Colonic mucosa (tissue), 4 donors: ENCODE results near the gene NTN4. TPM values are rescaled to one million over a fixed set of nuclear protein-coding genes. Genes with fewer than 3 reads are reported as not detected.
A peak's percentile ranks its signal among the peaks of the same experiment; 100 is the strongest.

Experiments
- DNase-seq: peaks from one replicate; pipeline ENCODE4 v3.0.0-alpha.2; 2020
- H3K27ac ChIP-seq: fragments of 200-600 bp; one replicate; pipeline ENCODE4 v1.8.0; 2021
- H3K27me3 ChIP-seq: fragments of 200-600 bp; one replicate; pipeline ENCODE4 v1.8.0; 2021
- H3K36me3 ChIP-seq: fragments of 200-600 bp; one replicate; pipeline ENCODE4 v1.8.0; 2021
- H3K4me1 ChIP-seq: fragments of 200-600 bp; one replicate; pipeline ENCODE4 v1.8.0; 2021; ENCODE audit warnings: mild to moderate bottlenecking
- H3K4me3 ChIP-seq: fragments of 200-600 bp; one replicate; pipeline ENCODE4 v1.8.0; 2021
- H3K9ac ChIP-seq, 2 donors: one replicate each; pipeline ENCODE4 v1.7.0; 2013; ENCODE audit warnings: control low read depth in 2 of 2, low read depth in 2 of 2, low read length in 2 of 2
- H3K9me3 ChIP-seq: fragments of 200-600 bp; one replicate; pipeline ENCODE4 v1.8.0; 2021
- intact Hi-C: fragments of 100-400 bp; cut with DNase I; formaldehyde crosslinking; loops from one replicate; pipeline ENCODE4 v1.14.1; 2022
- total RNA-seq, 2 donors: library from RNA; stranded (reverse); fragmentation: NEBNext Ultra II Directional in 1 of 2; extraction: Animal tissue kit (Norgen Biotek cat#: 25700) in 1 of 2; gene quantifications; one replicate each; pipeline ENCODE4 v1.2.1, GENCODE V29; 2021
- TF ChIP-seq, protein P1 (sequence below): fragments of 200-600 bp; IDR thresholded peaks from one replicate; pipeline ENCODE4 v1.8.0; 2022; ENCODE audit warnings: antibody characterized with exemption, mild to moderate bottlenecking
- donor health status: healthy.
- donor health status: DM: no; HTN: no; CAD: no.
- donor health status: DM: no; HTN: no; CAD: no.

The NTN4 gene
- total RNA-seq, 2 donors from 2014 or later = 12.4 to 16.8 TPM

DNA sequence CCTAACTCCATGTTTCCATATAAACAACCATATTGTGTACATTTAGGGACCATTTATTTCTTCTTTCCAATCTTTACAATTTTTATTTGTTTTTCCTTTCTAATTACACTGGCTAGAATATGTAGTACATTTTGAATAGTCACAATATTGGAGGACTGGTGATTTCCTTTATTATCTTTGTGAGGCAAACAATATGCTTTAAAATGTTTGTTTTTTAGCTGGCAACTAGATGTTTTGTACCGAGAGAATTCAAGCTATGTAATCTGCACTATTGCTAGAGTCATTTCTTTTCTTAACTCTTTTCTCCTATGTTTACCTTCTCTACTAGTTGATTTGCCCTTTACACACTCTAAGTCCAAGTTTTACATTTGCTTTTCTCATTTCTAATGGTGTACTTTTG lies 13.3 kb upstream of the NTN4 start:
- no peak overlapping the region for H3K27ac ChIP-seq
- intact Hi-C loops = no loop called here

DNA sequence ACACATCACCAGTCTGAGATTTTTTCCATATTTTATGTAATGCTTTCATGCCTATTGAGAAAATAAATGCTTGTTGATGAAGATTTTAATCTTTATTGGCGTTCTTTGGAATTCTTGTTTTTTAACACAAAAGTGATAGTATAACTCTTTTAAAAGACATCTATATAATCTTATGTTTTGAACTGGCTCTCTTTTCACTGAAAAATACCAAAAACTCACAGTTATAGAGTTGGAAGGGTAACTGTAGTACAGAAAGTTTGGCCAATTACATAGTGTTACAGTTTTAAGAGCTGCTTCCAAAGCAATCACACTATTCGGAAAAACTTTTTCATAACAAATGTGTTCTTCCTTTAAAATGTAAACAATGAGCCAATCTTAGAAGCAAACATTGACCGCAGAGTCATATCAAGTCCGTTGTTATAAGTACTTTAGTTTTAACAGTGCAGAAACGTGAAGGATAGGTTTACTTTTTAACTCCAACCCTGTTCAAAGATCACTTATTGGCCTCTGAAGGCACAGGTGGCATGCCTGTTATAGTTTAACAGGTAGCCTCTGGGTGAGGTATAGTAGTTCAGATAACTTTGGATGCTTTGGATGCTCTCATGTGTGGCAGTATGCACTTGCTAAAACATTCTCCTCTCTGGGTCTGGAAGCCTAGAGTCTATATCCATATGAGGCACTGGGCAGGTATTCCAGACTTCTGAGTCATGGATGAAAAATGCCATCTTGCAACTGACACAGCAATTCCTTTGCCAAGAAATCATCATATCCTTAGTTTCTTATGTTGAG lies 12.1 kb upstream of the NTN4 start:
- Histone ChIP-seq H3K4me1 (no peaks in the 10 kb centered on the region), H3K9ac (peak overlapping the region in 1 of 2 donors; percentile 35)
- TF ChIP-seq, protein P1, sequence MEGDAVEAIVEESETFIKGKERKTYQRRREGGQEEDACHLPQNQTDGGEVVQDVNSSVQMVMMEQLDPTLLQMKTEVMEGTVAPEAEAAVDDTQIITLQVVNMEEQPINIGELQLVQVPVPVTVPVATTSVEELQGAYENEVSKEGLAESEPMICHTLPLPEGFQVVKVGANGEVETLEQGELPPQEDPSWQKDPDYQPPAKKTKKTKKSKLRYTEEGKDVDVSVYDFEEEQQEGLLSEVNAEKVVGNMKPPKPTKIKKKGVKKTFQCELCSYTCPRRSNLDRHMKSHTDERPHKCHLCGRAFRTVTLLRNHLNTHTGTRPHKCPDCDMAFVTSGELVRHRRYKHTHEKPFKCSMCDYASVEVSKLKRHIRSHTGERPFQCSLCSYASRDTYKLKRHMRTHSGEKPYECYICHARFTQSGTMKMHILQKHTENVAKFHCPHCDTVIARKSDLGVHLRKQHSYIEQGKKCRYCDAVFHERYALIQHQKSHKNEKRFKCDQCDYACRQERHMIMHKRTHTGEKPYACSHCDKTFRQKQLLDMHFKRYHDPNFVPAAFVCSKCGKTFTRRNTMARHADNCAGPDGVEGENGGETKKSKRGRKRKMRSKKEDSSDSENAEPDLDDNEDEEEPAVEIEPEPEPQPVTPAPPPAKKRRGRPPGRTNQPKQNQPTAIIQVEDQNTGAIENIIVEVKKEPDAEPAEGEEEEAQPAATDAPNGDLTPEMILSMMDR = no peak

More for the DNA sequence above, 13.3 kb upstream of the NTN4 start:
- H3K4me1 ChIP-seq = no peaks in the 10 kb centered on the region
- no peaks in the 10 kb centered on the region for H3K36me3 ChIP-seq
- H3K9me3 ChIP-seq = no peaks in the 10 kb centered on the region
- no peak overlapping the region for H3K4me3 ChIP-seq
- TF ChIP-seq, protein P1 = no peak
- no peak for DNase-seq
- H3K9ac ChIP-seq = no peak overlapping the region
- no peaks in the 10 kb centered on the region for H3K27me3 ChIP-seq

DNA sequence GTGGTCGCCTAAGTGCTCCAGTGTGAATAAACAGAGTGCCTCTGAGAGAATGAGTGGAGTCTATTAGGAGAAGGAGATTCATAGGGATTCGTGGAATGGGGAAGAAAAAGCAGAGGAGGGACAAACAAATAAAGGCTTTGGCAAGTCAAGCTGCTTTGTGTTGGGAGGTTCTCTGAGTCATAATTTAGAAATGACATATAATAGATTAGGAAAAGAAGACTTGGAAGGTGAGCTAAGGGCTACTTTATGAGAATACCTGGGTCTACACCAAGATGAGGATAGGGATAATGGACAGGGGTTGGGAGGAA lies 6.4 kb upstream of the NTN4 start:
- Histone ChIP-seq H3K27ac (no peak overlapping the region), H3K36me3 (no peaks in the 10 kb centered on the region), H3K4me3 (no peak overlapping the region), H3K9me3 (no peaks in the 10 kb centered on the region), H3K4me1 (no peaks in the 10 kb centered on the region), H3K27me3 (no peaks in the 10 kb centered on the region), H3K9ac (no peak overlapping the region)
- DNase-seq = no peak
- TF ChIP-seq, protein P1 = no peak
- intact Hi-C loops = no loop called here

More for the DNA sequence above, 12.1 kb upstream of the NTN4 start:
- intact Hi-C loops = no loop called here
- Histone ChIP-seq H3K4me3 (no peak overlapping the region), H3K9me3 (no peaks in the 10 kb centered on the region), H3K36me3 (no peaks in the 10 kb centered on the region), H3K27me3 (no peaks in the 10 kb centered on the region), H3K27ac (peak overlapping the region; percentile 59)
- DNase-seq = peak; percentile 64

DNA sequence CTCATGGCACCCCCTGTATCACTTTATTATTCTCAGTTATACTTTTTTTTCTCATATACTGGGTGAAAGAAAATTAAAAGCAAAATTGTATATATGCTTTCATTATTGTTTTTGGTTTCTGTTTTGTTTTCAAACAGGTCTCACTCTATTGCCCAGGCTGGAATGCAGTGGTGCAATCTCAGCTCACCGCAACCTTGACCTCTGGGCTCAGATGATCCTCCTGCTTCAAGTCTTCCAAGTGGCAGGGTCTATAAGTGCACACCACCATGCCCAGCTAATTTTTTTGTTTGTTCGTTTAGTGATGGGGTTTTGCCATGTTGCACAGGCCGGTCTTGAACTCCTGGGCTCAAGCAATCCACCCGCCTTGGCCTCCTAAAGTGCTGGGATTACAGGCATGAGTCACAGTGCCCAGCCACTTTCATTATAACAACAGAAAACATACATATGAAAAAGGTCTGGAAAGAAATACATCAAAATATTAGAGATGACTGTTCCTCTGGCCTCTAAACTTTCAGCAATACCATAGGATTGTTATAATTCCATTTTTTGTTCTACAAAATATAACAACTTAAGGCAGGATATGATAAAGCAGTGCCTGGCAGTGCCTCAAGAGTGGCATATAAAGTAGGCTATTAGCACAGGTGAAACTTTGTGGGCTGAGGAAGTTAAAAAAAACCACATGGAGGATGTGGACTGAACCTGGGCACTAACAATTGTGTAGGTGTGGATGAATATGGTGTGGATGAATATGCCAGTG lies 5.8 kb upstream of the NTN4 start:
- H3K9me3 ChIP-seq = no peaks in the 10 kb centered on the region
- H3K27ac ChIP-seq = no peak overlapping the region
- H3K27me3 ChIP-seq = no peaks in the 10 kb centered on the region
- intact Hi-C loops = no loop called here
- H3K36me3 ChIP-seq = no peaks in the 10 kb centered on the region
- TF ChIP-seq, protein P1 = no peak
- H3K4me3 ChIP-seq = no peak overlapping the region
- no peak for DNase-seq
- no peaks in the 10 kb centered on the region for H3K4me1 ChIP-seq
- no peak overlapping the region for H3K9ac ChIP-seq

DNA sequence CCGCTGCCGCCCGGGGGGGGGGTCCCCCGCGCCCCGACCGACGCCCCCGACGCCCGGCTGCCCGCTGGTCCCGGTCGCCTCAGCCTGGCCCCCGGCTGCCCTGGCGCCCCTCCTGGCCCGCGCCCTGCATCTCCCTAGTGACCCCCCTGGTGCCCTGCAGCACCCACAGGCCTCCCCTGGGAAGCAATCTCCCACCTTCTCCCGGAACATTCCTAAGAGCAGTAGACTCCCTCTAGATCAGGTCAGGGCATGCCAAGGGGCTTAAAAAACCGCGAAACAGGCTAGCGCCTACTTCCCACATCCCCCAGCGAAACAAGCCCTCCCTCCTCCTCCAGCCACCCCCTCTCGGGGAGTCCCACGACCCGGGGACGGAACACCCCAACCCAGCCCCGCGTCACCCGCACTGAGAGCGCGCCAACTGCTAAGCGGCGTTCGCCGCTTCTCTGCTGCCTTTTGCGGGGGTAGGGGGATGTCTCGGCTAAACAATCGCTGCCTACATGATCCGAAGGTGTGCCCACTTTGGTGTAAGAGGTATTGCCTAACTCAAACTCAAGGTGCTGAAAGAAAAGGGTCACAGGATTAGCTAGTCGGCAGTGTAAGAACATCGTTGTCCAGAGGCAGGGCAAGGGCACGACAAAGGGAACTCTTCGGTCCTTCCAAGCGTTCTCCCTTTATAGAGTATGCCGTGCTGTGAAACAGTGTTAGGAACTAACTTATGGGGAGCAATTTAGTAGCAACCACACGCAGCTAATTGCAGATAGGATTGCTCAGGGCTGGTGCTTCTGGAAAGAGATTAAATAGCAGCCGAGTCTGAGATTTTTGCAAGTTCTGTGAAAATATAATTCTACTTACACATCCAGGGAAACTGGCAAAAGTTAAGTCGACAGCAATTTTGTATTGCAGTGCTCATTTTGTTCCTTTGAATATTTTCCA lies 619 bp upstream of the NTN4 start:
- Histone ChIP-seq H3K4me1 (no peaks in the 10 kb centered on the region), H3K27ac (peak overlapping the region; percentile 42), H3K9me3 (no peaks in the 10 kb centered on the region), H3K36me3 (no peaks in the 10 kb centered on the region), H3K27me3 (no peaks in the 10 kb centered on the region), H3K9ac (peak overlapping the region; percentile 63 to 69), H3K4me3 (peak overlapping the region; percentile 80)
- intact Hi-C loops = no loop called here
- DNase-seq = peak; percentile 38
- TF ChIP-seq, protein P1 = no peak
